ENCODE results near the gene BCAS3. TPM values are rescaled to one million over a fixed set of nuclear protein-coding genes. Genes with fewer than 3 reads are reported as not detected.

The BCAS3 gene
- total and polyA plus RNA-seq, 2 donors (not counting 1 experiment from before 2014, with no cell fraction given): 13.9 to 73.4 TPM

GRCh38 chr17:61411261-61412142 is 733.9 kb downstream of the BCAS3 start:
- H3K36me3 ChIP-seq (replicated peaks in 1 of 2; ENCODE audit: control extremely low read depth in 1 of 2, control insufficient read depth in 1 of 2, extremely low read depth in 1 of 2, insufficient read depth in 2 of 2, low read length in 1 of 2): no peaks in the 10 kb centered on the region
- peaks cover 49 to 51% of the 10 kb centered on the region in 2 donors for H3K4me1 ChIP-seq (ENCODE audit: control insufficient read depth in 2 of 2, insufficient read depth in 2 of 2, low read length in 2 of 2)
- Mint-ChIP-seq H3K27me3 (peaks cover 39% of the 10 kb centered on the region), H3K4me1 (peaks cover 34% of the 10 kb centered on the region), H3K27ac (peak overlapping the region; percentile 10), H3K9me3 (ENCODE audit: insufficient read depth) (no peaks in the 10 kb centered on the region), H3K4me3 (peak overlapping the region; percentile 86)
- no peak overlapping the region for H3K27ac ChIP-seq (ENCODE audit: low read length in 2 of 2)
- no peaks in the 10 kb centered on the region for H3K79me2 ChIP-seq (ENCODE audit: control insufficient read depth, insufficient read depth, low read length)
- H4K20me1 ChIP-seq (ENCODE audit: control insufficient read depth, insufficient read depth, low read length, poor library complexity, severe bottlenecking): peaks cover 14% of the 10 kb centered on the region
- 3% methylated on average over 75 of the region's 75 CpGs for WGBS (ENCODE audit: insufficient coverage)
- peak overlapping the region; percentile 60 for H3K9ac ChIP-seq (ENCODE audit: low read length)
- H3K4me2 ChIP-seq (replicated peaks; ENCODE audit: low read depth, low read length, poor library complexity, severe bottlenecking): peak overlapping the region; percentile 100
- peaks cover 0 to 46% (median 0%) of the 10 kb centered on the region in 3 donors for H3K9me3 ChIP-seq (ENCODE audit: control extremely low read depth in 1 of 3, control insufficient read depth in 2 of 3, insufficient read depth in 1 of 3, low read length in 2 of 3)
- H3K4me3 ChIP-seq (ENCODE audit: control extremely low read depth in 1 of 5, extremely low read depth in 1 of 5, insufficient read depth in 1 of 5, low read depth in 2 of 5, low read length in 4 of 5): peak overlapping the region; percentile 0 to 69 (median 62)
- intact Hi-C loops (cut with micrococcal nuclease): loop anchor here (1.0 to 10.0 kb wide), 5 partner anchors 139 to 703 kb away; no protein-coding TSS in a partner anchor
- DNase-seq: peak; percentile 69
- no peak for ATAC-seq (ENCODE audit: low read depth)
- CTCF ChIA-PET: interaction anchor here (0.6 to 3.2 kb wide), 13 partner anchors 9 to 691 kb away, joined by 3 to 30 read pairs (median 4); partner anchors contain the start of gene TBX2
- H2AFZ ChIP-seq (ENCODE audit: insufficient read depth, low read depth, low read length, poor library complexity, severe bottlenecking): peak overlapping the region; percentile 91
- POLR2A ChIA-PET: no interaction called here
- H3K27me3 ChIP-seq (replicated peaks in 1 of 4; ENCODE audit: control extremely low read depth in 1 of 4, control insufficient read depth in 3 of 4, insufficient read depth in 4 of 4, low read length in 3 of 4): peaks cover 0 to 69% (median 45%) of the 10 kb centered on the region in 4 experiments
- no peak for TF ChIP-seq EZH2 (IDR thresholded peaks at IDR 0.05; ENCODE audit: borderline replicate concordance, insufficient read depth, low read depth, low read length, poor library complexity, severe bottlenecking)
- TF ChIP-seq CTCF (IDR thresholded peaks at IDR 0.05): no peak
